Tibial artery (tissue), 4 donors: ENCODE data around the gene CGB1.

Experiments used
- DNase-seq, 2 donors: peaks; one replicate each; pipeline ENCODE4 v3.0.0-alpha.2; 2019
- H3K27ac ChIP-seq, 2 donors: fragments of 200-600 bp; sonication (generic) in 1 of 2; 1 replicate in 1 of 2; 2 replicates in 1 of 2; pipeline ENCODE4 v1.5.1; 2018 to 2019; ENCODE audit warnings: mild to moderate bottlenecking in 1 of 2
- H3K27me3 ChIP-seq, 2 donors: fragments of 200-600 bp; sonication (generic) in 1 of 2; one replicate each; pipeline versions ENCODE4 v1.5.1 to v1.6.0; 2016 to 2019
- H3K36me3 ChIP-seq, 3 donors: fragments of 200-600 bp; sonication (generic) in 2 of 3; one replicate each; pipeline ENCODE4 v1.5.1; 2016 to 2019; ENCODE audit warnings: mild to moderate bottlenecking in 2 of 3
- H3K4me1 ChIP-seq, 4 donors: fragments of 200-600 bp; sonication (generic) in 2 of 4; 1 replicate in 3 of 4; 2 replicates in 1 of 4; pipeline ENCODE4 v1.5.1; 2016 to 2019
- H3K4me3 ChIP-seq, 2 donors: fragments of 200-600 bp; sonication (generic) in 1 of 2; 1 replicate in 1 of 2; 2 replicates in 1 of 2; pipeline ENCODE4 v1.5.1; 2018 to 2019; ENCODE audit warnings: mild to moderate bottlenecking in 2 of 2
- H3K9me3 ChIP-seq, 3 donors: fragments of 200-600 bp; sonication (generic) in 1 of 3; one replicate each; pipeline ENCODE4 v1.5.1; 2016 to 2019
- intact Hi-C: fragments of 100-400 bp; cut with DNase I; formaldehyde crosslinking; loops from one replicate; pipeline ENCODE4 v1.15.0; 2023; ENCODE audit warnings: low total_unique reads
- TF ChIP-seq, protein P1 (sequence below), 2 experiments: fragments of 200-600 bp in 1 of 2; fragments of 450-650 bp in 1 of 2; IDR thresholded peaks; one replicate each; pipeline ENCODE4 v1.5.1; 2017 to 2019; ENCODE audit warnings: antibody characterized with exemption in 2 of 2, mild to moderate bottlenecking in 1 of 2, moderate library complexity in 1 of 2

Gene CGB1

DNA sequence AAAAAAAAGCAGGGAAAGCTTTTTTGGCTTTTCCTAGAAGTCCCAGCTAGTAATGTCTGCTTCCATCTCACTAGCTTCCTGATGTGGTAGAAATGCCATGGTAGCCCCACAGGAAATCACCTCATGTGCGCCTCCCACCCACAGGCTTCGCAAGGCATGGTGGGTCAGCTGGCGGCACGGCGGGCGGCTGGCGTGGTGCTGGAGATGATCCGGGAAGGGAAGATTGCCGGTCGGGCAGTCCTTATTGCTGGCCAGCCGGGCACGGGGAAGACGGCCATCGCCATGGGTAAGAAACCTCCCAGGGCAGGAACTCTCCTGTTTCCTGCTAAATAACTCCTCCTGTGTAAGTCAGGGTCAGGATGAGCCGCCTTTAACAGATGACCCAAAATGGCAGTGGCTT, 32.6 kb downstream of the CGB1 start:
- DNase-seq: no peak
- H3K27me3 ChIP-seq: no peaks in the 10 kb centered on the region
- no peaks in the 10 kb centered on the region for H3K4me1 ChIP-seq
- intact Hi-C loops: no loop called here
- TF ChIP-seq, protein P1, sequence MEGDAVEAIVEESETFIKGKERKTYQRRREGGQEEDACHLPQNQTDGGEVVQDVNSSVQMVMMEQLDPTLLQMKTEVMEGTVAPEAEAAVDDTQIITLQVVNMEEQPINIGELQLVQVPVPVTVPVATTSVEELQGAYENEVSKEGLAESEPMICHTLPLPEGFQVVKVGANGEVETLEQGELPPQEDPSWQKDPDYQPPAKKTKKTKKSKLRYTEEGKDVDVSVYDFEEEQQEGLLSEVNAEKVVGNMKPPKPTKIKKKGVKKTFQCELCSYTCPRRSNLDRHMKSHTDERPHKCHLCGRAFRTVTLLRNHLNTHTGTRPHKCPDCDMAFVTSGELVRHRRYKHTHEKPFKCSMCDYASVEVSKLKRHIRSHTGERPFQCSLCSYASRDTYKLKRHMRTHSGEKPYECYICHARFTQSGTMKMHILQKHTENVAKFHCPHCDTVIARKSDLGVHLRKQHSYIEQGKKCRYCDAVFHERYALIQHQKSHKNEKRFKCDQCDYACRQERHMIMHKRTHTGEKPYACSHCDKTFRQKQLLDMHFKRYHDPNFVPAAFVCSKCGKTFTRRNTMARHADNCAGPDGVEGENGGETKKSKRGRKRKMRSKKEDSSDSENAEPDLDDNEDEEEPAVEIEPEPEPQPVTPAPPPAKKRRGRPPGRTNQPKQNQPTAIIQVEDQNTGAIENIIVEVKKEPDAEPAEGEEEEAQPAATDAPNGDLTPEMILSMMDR (IDR thresholded peaks at IDR 0.05): no peak
- peaks cover 28 to 76% (median 58%) of the 10 kb centered on the region in 3 donors for H3K36me3 ChIP-seq
- H3K27ac ChIP-seq: no peak overlapping the region
- H3K9me3 ChIP-seq: no peaks in the 10 kb centered on the region
- no peak overlapping the region for H3K4me3 ChIP-seq

DNA sequence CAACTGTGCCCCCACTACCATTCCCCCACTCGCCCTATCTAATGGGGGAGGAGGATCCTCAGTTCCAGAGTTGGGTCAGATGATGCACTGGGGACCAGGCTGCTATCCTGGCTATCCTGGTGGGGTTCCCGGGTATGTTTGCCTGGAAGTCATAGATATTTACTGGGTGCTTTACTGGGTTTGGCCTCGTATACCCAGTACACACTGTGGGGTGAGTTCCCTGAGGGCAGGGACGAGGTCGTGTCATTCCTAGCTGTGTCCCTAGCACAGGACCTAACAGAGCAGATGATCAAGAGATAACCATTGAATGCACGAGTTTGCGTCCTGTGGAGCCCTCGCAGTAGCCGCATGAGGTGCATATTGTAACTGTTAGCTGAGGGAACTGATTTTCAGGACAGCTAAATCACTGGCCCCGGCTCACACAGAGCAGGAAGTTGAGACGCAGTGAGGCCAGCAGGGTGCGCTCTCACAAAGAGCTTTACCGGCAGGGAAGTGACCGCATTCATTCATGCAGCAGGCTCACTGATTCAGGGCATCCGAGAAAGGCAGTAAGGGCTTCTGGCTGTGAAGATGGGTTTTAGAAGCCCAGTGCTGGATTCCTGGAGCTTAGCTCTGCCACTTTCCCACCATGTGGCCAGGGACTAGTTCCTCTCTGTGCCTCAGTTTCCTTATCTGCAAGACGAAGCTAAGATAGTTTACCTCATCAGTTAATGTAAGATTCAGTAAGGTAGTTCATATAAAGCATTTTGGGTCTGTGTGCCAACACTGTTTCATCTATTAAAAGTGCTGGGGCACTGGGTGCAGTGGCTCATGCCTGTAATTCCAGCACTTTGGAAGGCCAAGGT, 37.0 kb downstream of the CGB1 start:
- peaks cover 6 to 39% (median 23%) of the 10 kb centered on the region in 3 donors for H3K36me3 ChIP-seq
- TF ChIP-seq, protein P1 (IDR thresholded peaks at IDR 0.05): peak; percentile 27 to 43
- DNase-seq: no peak

DNA sequence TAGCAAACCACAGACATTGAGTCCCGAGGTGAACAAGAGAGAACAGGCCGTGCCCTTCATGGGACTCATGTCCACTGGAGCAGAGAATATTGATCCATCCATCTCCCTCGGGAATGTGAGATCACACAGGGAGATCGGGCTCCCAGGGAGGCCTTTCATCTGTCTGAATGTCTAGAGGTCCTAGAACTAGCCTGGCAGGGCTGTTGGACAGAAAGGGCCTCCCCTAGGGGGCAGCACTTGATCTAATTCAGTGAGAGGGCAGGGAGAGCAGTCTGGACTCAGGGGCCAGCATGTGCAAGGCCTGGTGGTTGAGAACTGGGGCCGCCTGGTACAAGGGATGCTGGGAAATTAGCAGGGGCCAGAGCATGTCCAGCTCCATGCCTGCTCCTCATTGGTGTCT, 38.7 kb downstream of the CGB1 start:
- Histone ChIP-seq H3K4me1 (peaks cover 0 to 18% (median 9%) of the 10 kb centered on the region in 4 donors), H3K36me3 (peaks cover 0 to 22% (median 8%) of the 10 kb centered on the region in 3 donors), H3K27me3 (no peaks in the 10 kb centered on the region), H3K4me3 (no peak overlapping the region), H3K27ac (no peak overlapping the region), H3K9me3 (no peaks in the 10 kb centered on the region)
- TF ChIP-seq, protein P1 (IDR thresholded peaks at IDR 0.05): peak in 1 of 2 experiments; percentile 12
- DNase-seq: no peak
- intact Hi-C loops: loop anchor here (10.0 kb wide), 1 partner anchor 353 kb away; the partner anchor contains the start of gene CA11

More for the DNA sequence above, 37.0 kb downstream of the CGB1 start:
- H3K4me3 ChIP-seq: no peak overlapping the region
- peaks cover 0 to 10% (median 2%) of the 10 kb centered on the region in 4 donors for H3K4me1 ChIP-seq
- H3K27ac ChIP-seq: no peak overlapping the region
- no peaks in the 10 kb centered on the region for H3K9me3 ChIP-seq
- intact Hi-C loops: loop anchor here (10.0 kb wide), 1 partner anchor 355 kb away; the partner anchor contains the start of gene CA11
- H3K27me3 ChIP-seq: no peaks in the 10 kb centered on the region

DNA sequence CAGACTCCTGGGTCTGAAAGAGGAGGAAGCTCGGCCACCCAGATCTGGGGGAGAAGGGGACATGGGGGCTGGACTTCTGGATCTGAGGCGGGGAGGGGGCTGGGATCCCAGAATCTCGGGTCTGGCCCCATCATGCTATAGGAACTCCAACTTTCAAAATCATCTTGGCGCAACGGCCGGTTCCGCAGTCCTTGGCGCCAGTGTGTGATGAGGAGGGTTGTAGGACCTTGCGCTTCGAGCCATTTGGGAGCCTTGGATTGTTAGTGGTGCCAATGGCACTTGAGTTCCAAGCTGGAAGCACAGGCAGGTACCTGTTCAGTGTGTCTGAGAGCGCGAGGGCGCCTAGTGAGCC, 42.7 kb downstream of the CGB1 start:
- no peak for DNase-seq
- TF ChIP-seq, protein P1 (IDR thresholded peaks at IDR 0.05): no peak
- intact Hi-C loops: loop anchor here (10.0 kb wide), 1 partner anchor 349 kb away; the partner anchor contains the start of gene CA11

DNA sequence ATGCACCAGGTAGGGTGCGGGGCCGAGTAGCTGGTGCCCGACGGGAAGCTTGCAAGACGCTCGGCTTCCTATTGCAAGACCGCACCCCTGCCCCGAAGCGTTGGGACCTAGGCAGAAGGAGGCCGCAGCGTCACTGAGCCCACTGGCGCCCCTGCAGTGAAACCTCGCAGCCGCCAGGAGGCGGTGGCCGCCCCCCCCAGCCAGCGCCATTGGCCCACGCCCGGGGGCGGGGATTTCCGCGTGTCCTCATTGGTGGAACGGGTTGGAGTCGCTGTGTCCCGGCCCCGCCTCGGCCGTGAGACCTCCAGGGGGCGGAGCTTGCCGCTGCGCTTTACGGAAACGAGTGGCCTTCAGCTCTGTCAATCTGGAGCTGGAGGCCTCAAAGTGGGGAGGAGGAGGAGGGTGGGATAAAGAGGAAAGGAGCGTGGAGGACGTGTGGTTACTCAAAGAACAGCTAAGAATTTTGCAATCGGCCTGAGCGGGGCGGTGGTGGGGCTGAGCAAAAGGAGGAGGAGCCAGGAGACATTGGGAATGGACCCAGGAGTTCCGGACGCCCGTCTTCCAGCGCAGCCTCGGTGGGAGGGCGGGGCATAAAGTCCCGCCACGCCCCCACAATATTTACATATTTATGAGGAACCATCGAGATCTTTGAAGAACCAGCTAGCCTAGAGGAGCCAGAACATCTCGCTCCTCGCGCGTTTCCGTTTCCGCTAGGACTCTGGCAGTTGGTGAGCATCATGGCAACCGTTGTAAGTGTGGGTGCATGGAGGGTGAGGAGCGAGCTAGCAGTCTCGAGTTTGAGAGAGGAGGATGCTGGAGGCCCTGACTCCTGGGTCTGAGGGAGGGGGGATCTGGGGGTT, 43.3 kb downstream of the CGB1 start, which contains the start of the genes GYS1 and RUVBL2:
TSS of gene GYS1 (minus strand) at position 135 of the 860 bp plus-strand sequence. CDS start 197 bp downstream, outside the sequence.
TSS of gene RUVBL2 (plus strand) at position 713 of the 860 bp plus-strand sequence. CDS start at position 738, 25 bp downstream.
- intact Hi-C loops: loop anchor here (10.0 kb wide), 1 partner anchor 349 kb away; the partner anchor contains the start of gene CA11

More for the DNA sequence above, 42.7 kb downstream of the CGB1 start:
- Histone ChIP-seq H3K36me3 (peaks cover 1 to 9% (median 2%) of the 10 kb centered on the region in 3 donors), H3K27me3 (no peaks in the 10 kb centered on the region), H3K9me3 (no peaks in the 10 kb centered on the region), H3K4me1 (peaks cover 0 to 44% (median 33%) of the 10 kb centered on the region in 4 donors), H3K4me3 (peak overlapping the region; percentile 85 to 97), H3K27ac (peak overlapping the region; percentile 98 to 99)

More for the DNA sequence above, 43.3 kb downstream of the CGB1 start, which contains the start of the genes GYS1 and RUVBL2:
- Histone ChIP-seq H3K9me3 (no peaks in the 10 kb centered on the region), H3K4me1 (peaks cover 0 to 44% (median 33%) of the 10 kb centered on the region in 4 donors), H3K27me3 (no peaks in the 10 kb centered on the region), H3K4me3 (peak within 1 kb of the TSS; percentile 85 to 97), H3K36me3 (peaks cover 7 to 15% (median 8%) of the 10 kb centered on the region in 3 donors), H3K27ac (peak within 1 kb of the TSS; percentile 98 to 99)
- TF ChIP-seq, protein P1 (IDR thresholded peaks at IDR 0.05): peak; percentile 99 to 100
- peak; percentile 100 for DNase-seq
